OCI-LY3 (cell line): ENCODE data around the gene CPXM1.

ENCODE experiments used
- CTCF ChIP-seq: fragments of 200-600, 300-600 bp; sonication (generic); IDR thresholded peaks from 2 replicates; pipeline ENCODE4 v1.5.1; 2014; ENCODE audit warnings: antibody characterized with exemption, low read length, low read depth
- EZH2phosphoT487 ChIP-seq: fragments of 200-600 bp; shearing (Covaris generic); IDR thresholded peaks from 2 replicates; pipeline ENCODE4 v1.6.1; 2018; ENCODE audit warnings: antibody characterized with exemption, mixed run types, low read depth

- TF ChIP-seq CTCF (no peak), EZH2phosphoT487 (no peak)
These were observed 44.9 kb downstream of the CPXM1 start for GRCh38 chr20:2755451-2756055.
